CD14-positive monocyte (primary cell): Measurements from ENCODE around the gene ZNF407. TPM values are rescaled to one million over a fixed set of nuclear protein-coding genes. Genes with fewer than 3 reads are reported as not detected.

Experiments used
- DNase-seq, 3 donors: peaks; one replicate each; pipeline ENCODE4 v3.0.0-alpha.2; 2011 to 2022
- H2AFZ ChIP-seq: 2 replicates; pipeline ENCODE4 v1.6.0; 2012; ENCODE audit warnings: mild to moderate bottlenecking, low read depth, low read length, inconsistent platforms; ENCODE audit not compliant: insufficient read depth, poor library complexity, severe bottlenecking
- H3K27ac ChIP-seq, 2 donors: 1 replicate in 1 of 2; 2 replicates in 1 of 2; pipeline ENCODE4 v1.5.1; 2012 to 2013; ENCODE audit warnings: low read length in 2 of 2, control low read depth in 1 of 2, inconsistent platforms in 1 of 2, low read depth in 1 of 2, mild to moderate bottlenecking in 1 of 2
- H3K27me3 ChIP-seq, 2 donors: one replicate each; pipeline versions ENCODE4 v1.6.0 to v1.6.1; 2011 to 2013; ENCODE audit warnings: low read length in 2 of 2; ENCODE audit not compliant: control insufficient read depth in 2 of 2, insufficient read depth in 2 of 2
- H3K36me3 ChIP-seq, 2 donors: replicated peaks in 1 of 2; 1 replicate in 1 of 2; 2 replicates in 1 of 2; pipeline versions ENCODE4 v1.5.1 to v1.6.1; 2012 to 2013; ENCODE audit warnings: low read length in 2 of 2, control low read depth in 1 of 2, inconsistent platforms in 1 of 2, mild to moderate bottlenecking in 1 of 2; ENCODE audit not compliant: insufficient read depth in 2 of 2, control insufficient read depth in 1 of 2
- H3K4me1 ChIP-seq, 2 donors: 1 replicate in 1 of 2; 2 replicates in 1 of 2; pipeline versions ENCODE4 v1.5.1 to v1.6.1; 2012 to 2013; ENCODE audit warnings: low read length in 2 of 2, control low read depth in 1 of 2, inconsistent platforms in 1 of 2, mild to moderate bottlenecking in 1 of 2, moderate library complexity in 1 of 2; ENCODE audit not compliant: insufficient read depth in 2 of 2, control insufficient read depth in 1 of 2
- H3K4me2 ChIP-seq: replicated peaks from 2 replicates; pipeline ENCODE3; 2012; ENCODE audit warnings: low read length, moderate library complexity, mild to moderate bottlenecking; ENCODE audit not compliant: poor library complexity, severe bottlenecking; ENCODE audit errors: extremely low read depth
- H3K4me3 ChIP-seq, 3 experiments: fragments of 200-600 bp in 1 of 3; sonication (generic) in 1 of 3; replicated peaks in 1 of 3; 1 replicate in 2 of 3; 2 replicates in 1 of 3; pipeline ENCODE4 v1.5.1; 2011 to 2013; ENCODE audit warnings: low read length in 3 of 3, mild to moderate bottlenecking in 3 of 3, control low read depth in 2 of 3, low read depth in 2 of 3, inconsistent platforms in 1 of 3, moderate library complexity in 1 of 3
- H3K79me2 ChIP-seq: 2 replicates; pipeline ENCODE4 v1.6.0; 2012; ENCODE audit warnings: mild to moderate bottlenecking, control low read depth, inconsistent platforms, low read length, moderate library complexity; ENCODE audit not compliant: insufficient read depth
- H3K9ac ChIP-seq: 2 replicates; pipeline ENCODE4 v1.6.0; 2017; ENCODE audit warnings: low read length, mild to moderate bottlenecking; ENCODE audit not compliant: insufficient read depth, poor library complexity, severe bottlenecking
- H3K9me3 ChIP-seq, 2 donors: replicated peaks in 1 of 2; 1 replicate in 1 of 2; 2 replicates in 1 of 2; pipeline versions ENCODE4 v1.5.1 to v1.6.1; 2012 to 2013; ENCODE audit warnings: low read length in 2 of 2, control low read depth in 1 of 2; ENCODE audit not compliant: control insufficient read depth in 1 of 2, insufficient read depth in 1 of 2
- H4K20me1 ChIP-seq: 2 replicates; pipeline ENCODE4 v1.6.0; 2012; ENCODE audit warnings: mild to moderate bottlenecking, low read length, control low read depth, moderate library complexity; ENCODE audit not compliant: insufficient read depth
- H3K27ac Mint-ChIP-seq, 7 donors: one replicate each; pipeline ENCODE4 v1.8.0; 2020; ENCODE audit warnings: mild to moderate bottlenecking in 7 of 7, mixed read lengths in 7 of 7, moderate library complexity in 6 of 7, inconsistent platforms in 2 of 7
- H3K27me3 Mint-ChIP-seq, 3 donors: one replicate each; pipeline ENCODE4 v1.8.0; 2021 to 2022; ENCODE audit warnings: low read depth in 3 of 3, mild to moderate bottlenecking in 3 of 3, mixed read lengths in 3 of 3, moderate library complexity in 3 of 3, inconsistent platforms in 1 of 3
- H3K36me3 Mint-ChIP-seq, 2 donors: one replicate each; pipeline ENCODE4 v1.8.0; 2020; ENCODE audit warnings: mixed read lengths in 2 of 2, inconsistent platforms in 1 of 2, mild to moderate bottlenecking in 1 of 2
- H3K4me1 Mint-ChIP-seq: one replicate; pipeline ENCODE4 v1.8.0; 2020; ENCODE audit warnings: mild to moderate bottlenecking, mixed read lengths
- H3K4me3 Mint-ChIP-seq, 2 donors: one replicate each; pipeline ENCODE4 v1.8.0; 2020; ENCODE audit warnings: mild to moderate bottlenecking in 2 of 2, mixed read lengths in 2 of 2, moderate library complexity in 1 of 2
- H3K9me3 Mint-ChIP-seq, 7 donors: one replicate each; pipeline ENCODE4 v1.8.0; 2020 to 2022; ENCODE audit warnings: mixed read lengths in 7 of 7, mild to moderate bottlenecking in 6 of 7, moderate library complexity in 6 of 7, inconsistent platforms in 2 of 7
- CTCF ChIP-seq: fragments of 200-600 bp; IDR thresholded peaks from one replicate; pipeline ENCODE4 v1.8.0; 2022; ENCODE audit warnings: antibody characterized with exemption, mild to moderate bottlenecking
- WGBS: methylation state at CpG from one replicate; pipeline ENCODE4 v1.1.5; 2013; ENCODE audit warnings: missing lambda C conversion rate; ENCODE audit not compliant: insufficient coverage; 5-methylcytosine and 5-hydroxymethylcytosine counted together
- intact Hi-C, 2 donors: fragments of 100-400 bp; cut with micrococcal nuclease; formaldehyde crosslinking; loops; one replicate each; pipeline versions ENCODE4 v1.15.0 to v1.15.1; 2023
- polyA plus RNA-seq, 3 donors: library from polyadenylated mRNA; depleted of rRNA in 1 of 3; unstranded in 2 of 3; stranded (reverse) in 1 of 3; fragments of 300-500 nt in 2 of 3; fragments of >200 nt in 1 of 3; fragmentation: Illumina TruSeq in 2 of 3; gene quantifications; 1 replicate in 2 of 3; 2 replicates in 1 of 3; pipeline ENCODE4 v1.2.3, GENCODE V29; 2012 to 2021

ZNF407 gene
- polyA plus RNA-seq, 3 donors: 1.3 to 3.6 (median 1.6) TPM

GRCh38 chr18:74785632-74786031 is 188.0 kb downstream of the ZNF407 start:
- H3K4me3 Mint-ChIP-seq: no peak overlapping the region
- Histone ChIP-seq H3K36me3 (peaks cover 0 to 17% of the 10 kb centered on the region in 2 donors), H3K27me3 (no peaks in the 10 kb centered on the region), H2AFZ (no peak overlapping the region), H4K20me1 (no peaks in the 10 kb centered on the region), H3K4me3 (no peak overlapping the region), H3K4me1 (no peaks in the 10 kb centered on the region), H3K9ac (no peak overlapping the region), H3K79me2 (no peaks in the 10 kb centered on the region), H3K9me3 (no peaks in the 10 kb centered on the region), H3K27ac (no peak overlapping the region), H3K4me2 (no peak overlapping the region)
- H3K27ac Mint-ChIP-seq: no peak overlapping the region
- TF ChIP-seq CTCF: no peak
- intact Hi-C loops: no loop called here
- DNase-seq: no peak
- no peaks in the 10 kb centered on the region for H3K9me3 Mint-ChIP-seq
- H3K27me3 Mint-ChIP-seq: peaks cover 0 to 2% (median 0%) of the 10 kb centered on the region in 3 donors
- H3K4me1 Mint-ChIP-seq: no peaks in the 10 kb centered on the region
- peaks cover 22 to 31% of the 10 kb centered on the region in 2 donors for H3K36me3 Mint-ChIP-seq
- 100% methylated on average over 4 of the region's 6 CpGs for WGBS

GRCh38 chr18:74788657-74789056 is 191.0 kb downstream of the ZNF407 start:
- H3K9me3 Mint-ChIP-seq: no peaks in the 10 kb centered on the region
- no peaks in the 10 kb centered on the region for H3K4me1 Mint-ChIP-seq
- no peak overlapping the region for H2AFZ ChIP-seq
- H3K27ac Mint-ChIP-seq: no peak overlapping the region
- no peak overlapping the region for H3K4me3 ChIP-seq
- H3K36me3 Mint-ChIP-seq: peaks cover 14 to 31% of the 10 kb centered on the region in 2 donors
- WGBS: no CpG with 5 or more reads among the region's 2 CpGs
- no peak overlapping the region for H3K4me3 Mint-ChIP-seq
- H3K9ac ChIP-seq: no peak overlapping the region
- H3K36me3 ChIP-seq: peaks cover 0 to 14% of the 10 kb centered on the region in 2 donors
- intact Hi-C loops: no loop called here
- no peaks in the 10 kb centered on the region for H3K27me3 ChIP-seq
- H4K20me1 ChIP-seq: no peaks in the 10 kb centered on the region
- H3K4me1 ChIP-seq: no peaks in the 10 kb centered on the region
- H3K79me2 ChIP-seq: no peaks in the 10 kb centered on the region
- peaks cover 0 to 2% (median 0%) of the 10 kb centered on the region in 3 donors for H3K27me3 Mint-ChIP-seq
- DNase-seq: no peak
- TF ChIP-seq CTCF: no peak
- H3K9me3 ChIP-seq: no peaks in the 10 kb centered on the region
- H3K27ac ChIP-seq: no peak overlapping the region
- no peak overlapping the region for H3K4me2 ChIP-seq
